Stimulated activated CD4-positive, alpha-beta T cell treated with anti-CD3 and anti-CD28 coated beads, Interleukin-4, amount 100 ng/mL, for 48 hours (primary cell): Measurements from ENCODE around the gene CTPS1.
A peak's percentile ranks its signal among the peaks of the same experiment; 100 is the strongest.

Source experiments
- DNase-seq, 2 donors: peaks; one replicate each; pipeline ENCODE4 v3.0.0-alpha.2; 2020; ENCODE audit warnings: low read depth in 2 of 2

The CTPS1 gene, protein sequence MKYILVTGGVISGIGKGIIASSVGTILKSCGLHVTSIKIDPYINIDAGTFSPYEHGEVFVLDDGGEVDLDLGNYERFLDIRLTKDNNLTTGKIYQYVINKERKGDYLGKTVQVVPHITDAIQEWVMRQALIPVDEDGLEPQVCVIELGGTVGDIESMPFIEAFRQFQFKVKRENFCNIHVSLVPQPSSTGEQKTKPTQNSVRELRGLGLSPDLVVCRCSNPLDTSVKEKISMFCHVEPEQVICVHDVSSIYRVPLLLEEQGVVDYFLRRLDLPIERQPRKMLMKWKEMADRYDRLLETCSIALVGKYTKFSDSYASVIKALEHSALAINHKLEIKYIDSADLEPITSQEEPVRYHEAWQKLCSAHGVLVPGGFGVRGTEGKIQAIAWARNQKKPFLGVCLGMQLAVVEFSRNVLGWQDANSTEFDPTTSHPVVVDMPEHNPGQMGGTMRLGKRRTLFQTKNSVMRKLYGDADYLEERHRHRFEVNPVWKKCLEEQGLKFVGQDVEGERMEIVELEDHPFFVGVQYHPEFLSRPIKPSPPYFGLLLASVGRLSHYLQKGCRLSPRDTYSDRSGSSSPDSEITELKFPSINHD

DNA sequence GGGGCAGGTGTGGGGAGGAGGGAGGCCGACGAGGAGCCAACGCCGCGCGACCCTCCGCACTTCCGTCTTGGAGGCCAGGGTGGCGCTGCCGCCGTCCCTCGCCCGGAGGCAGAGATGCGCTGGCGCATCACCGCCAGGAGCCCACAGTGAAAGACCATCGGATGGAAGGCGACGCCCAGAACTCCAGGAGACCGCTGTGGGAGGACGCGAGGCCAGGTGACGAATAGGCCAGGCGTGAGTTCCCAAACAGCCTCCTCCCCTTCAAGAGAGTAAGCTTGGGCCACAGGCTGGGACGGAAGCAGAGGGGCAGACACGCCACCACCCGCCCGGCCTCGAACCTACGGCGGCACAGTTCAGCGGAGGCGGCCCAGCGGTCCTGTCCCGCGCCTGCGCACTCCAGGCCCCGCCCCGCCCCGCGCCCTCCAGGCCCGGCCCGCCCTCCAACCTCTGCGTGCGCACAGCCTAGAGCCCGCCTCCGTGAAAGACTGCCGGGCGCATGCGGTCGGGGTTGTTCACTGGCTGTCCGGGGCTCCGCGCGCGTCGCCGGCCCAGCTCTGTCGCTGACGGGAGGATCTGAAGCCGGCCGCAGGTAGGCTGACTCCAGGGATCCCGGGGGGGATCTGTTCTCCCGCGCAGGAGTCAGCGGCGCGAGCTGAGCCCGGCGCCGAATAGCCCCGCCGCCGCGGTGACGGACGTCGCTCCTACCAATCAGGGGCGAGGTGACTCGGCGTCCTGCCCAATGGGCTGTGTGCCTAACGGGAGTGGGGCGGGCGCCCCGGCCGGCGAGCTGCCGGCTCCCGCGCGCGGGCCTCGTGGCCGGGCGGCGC, at the start of gene CTPS1:
Gene CTPS1, plus strand, starts transcription at position 456 of the 827 bp plus-strand sequence. CDS start 3,595 bp downstream, outside the sequence.
- DNase-seq = peak; percentile 96 to 97

DNA sequence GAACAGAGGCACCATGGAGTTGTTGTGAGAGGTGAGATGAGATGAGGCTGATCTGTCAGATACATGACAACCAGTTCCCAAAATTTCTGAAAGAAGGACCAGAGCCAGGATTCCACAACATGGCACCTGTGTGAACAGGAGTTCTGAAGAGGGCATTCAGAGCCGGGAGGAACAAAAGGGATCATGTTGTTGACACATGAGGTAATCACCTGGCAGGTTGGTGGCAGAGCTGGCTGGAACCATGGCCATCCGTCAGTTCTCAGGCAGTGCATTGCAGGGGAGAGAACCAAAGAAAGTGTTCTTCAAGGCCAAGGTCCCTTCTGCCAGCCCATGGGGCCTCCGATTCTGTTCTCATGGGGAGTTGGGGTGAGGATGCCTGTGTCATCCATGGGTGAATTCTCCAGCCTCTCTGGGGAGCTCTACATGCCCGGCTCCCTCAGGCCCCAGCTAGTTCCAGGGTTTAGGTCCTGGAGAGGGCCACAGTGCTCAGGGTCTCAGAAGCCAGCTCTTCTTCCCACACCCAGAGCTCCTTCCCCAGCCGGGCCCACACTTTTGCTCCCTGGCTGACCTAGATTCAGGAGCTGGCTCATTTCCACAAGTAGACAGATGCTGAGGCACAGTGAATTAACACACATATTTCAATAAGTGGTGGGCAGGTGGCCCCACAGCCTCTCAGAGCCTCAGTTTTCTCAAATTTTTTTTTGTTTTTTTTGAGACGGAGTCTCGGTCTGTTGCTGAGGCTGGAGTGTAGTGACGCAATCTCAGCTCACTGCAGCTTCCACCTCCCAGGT, 49.1 kb upstream of the CTPS1 start:
- DNase-seq = no peak

DNA sequence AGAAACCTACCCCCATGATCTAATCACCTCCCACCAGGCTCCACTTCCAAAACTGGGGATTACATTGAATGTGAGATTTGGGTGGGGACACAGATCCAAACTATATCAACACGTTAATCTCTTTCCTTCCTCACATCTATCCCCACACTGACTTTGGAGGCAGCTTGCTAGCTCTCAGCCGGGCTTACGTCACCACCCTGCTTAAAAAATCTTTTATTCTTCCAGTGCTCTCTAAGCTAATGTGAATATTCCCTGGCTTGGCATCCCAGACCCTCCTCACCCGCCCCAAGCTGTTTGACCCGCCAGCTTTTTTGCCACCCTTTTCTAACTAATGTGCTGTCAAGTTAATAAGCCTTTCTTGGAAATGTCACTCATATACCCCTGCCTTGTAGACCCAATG, 47.9 kb upstream of the CTPS1 start:
- no peak for DNase-seq

DNA sequence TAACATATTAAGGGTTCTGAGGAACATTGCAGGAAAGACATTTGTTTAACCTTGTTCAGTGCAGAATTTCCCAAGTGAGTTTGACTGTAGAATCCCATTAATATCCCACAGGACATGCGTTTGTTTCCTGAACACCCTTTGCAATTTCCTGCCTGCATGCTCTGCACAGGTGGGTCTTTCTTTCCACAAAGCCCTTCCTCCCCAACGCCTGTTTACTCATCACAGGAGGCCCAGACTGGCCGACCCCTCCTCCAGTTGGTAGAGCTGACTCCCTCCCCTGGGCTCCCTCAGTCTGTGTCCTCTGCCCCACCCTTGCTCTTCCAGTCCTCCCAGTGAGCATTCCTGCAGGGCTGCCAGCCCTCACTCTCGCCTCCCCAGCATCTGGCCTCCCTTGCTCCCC, 47.5 kb upstream of the CTPS1 start:
- DNase-seq = no peak

DNA sequence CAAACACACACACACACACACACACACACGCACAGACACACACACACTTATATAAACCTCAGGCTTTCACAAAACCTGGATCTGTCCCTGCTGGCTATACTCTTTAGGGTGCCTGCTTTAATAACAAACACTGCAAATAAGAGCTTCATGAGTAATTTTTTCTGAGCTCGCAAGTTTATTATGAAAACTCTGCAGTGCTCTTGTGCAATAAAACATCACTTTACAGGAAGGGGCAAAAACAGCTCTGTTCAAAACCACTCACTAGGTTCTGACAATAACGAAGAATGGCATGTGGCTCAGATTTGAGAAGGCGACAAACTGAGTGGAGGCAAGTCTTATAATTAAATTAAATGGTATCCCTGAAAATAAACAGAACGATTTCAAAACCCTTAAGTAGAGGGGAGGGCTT, 42.6 kb upstream of the CTPS1 start:
- DNase-seq = no peak

DNA sequence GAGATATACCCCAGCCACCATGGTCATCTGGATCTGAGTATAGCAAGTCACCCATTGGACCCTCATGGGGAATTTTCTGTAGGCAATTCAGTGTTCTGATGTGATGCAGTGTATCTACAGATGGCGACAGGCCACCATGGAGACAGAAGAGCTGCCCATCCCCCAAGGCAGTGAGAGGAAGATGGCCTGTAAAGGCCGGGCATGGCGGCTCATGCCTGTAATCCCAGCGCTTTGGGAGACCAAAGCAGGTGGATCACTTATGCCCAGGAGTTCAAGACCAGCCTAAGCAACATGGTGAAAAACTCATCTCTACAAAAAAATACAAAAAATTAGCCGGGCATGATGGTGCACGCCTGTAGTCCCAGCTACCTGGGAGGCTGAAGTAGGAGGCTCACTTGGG, 41.1 kb upstream of the CTPS1 start:
- no peak for DNase-seq

DNA sequence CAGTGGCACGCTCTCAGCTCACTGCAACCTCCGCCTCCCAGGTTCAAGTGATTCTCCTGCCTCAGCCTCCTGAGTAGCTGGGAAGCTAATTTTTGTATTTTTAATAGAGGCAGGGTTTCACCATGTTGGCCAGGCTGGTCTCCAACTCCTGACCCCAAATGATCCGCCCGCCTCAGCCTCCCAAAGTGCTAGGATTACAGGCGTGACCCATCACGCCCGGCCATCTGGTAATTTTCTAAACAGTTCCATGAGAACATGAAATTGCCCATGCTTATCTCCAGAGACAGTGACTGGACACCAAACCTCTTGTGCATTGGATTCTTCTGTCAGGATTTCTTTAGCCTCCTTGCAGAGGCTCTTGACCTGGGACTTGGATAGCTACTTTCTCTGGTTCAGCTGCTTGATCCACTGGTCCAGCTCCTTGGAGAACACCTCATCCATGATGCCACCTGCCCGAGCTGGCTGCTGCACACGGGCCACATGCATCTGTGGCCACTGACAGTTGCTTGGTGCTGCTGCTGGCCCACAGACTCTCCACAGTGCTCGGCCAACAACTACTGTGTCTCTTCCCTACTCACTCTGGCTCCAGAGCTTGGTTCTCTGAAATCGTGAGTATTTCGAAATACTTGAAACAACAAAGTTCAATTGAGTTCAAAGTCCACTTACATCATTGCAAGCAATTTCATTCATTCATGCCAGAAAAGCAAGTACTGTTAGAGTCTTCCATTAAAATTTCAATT, 40.0 kb upstream of the CTPS1 start:
- DNase-seq = no peak

DNA sequence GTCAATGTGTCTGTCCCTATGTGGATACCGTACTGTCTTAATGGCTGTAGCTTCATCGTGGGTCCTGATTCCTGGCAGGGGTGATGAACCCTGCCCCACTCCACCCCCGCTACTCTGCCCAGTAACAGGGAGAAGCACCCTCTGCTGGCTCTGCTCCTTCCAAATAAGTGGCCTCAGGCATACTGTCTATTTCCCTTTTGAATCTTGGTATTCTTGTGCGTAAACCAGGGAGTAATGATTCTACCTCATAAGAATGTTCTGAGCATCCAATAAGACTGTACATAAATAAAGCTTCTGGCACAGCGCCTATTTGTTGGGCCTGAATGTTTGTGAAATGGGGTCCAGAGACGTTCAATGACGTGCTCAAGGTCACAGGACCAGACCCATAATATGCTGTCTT, 35.2 kb upstream of the CTPS1 start:
- DNase-seq = no peak

DNA sequence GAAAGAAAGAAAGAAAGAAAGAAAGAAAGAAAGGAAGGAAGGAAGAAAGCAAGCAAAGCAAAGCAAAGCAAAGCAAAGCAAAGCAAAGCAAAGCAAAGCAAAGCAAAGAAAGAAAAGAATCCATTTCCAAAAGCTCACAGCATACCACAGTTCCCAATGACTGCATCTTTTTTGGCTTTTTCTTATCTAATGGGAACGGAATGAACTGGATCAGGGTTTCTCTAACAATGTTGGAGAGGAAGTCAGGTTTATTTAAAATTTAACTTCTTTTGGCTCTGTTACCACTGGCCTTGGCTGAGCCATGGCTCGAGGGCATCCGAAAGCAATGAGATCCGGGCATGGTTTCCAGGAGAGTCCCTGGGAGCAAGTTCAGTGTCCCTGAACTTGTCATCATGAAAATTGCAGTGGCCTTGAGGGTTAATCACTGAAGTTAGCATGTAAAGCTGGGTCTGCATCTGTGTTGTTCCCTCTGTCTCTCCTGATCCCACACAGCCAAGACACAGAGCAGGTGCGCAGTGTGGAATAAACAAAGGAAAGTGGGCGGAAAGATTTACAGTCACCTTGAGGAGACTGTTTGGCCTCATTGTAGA, 34.6 kb upstream of the CTPS1 start:
- no peak for DNase-seq

DNA sequence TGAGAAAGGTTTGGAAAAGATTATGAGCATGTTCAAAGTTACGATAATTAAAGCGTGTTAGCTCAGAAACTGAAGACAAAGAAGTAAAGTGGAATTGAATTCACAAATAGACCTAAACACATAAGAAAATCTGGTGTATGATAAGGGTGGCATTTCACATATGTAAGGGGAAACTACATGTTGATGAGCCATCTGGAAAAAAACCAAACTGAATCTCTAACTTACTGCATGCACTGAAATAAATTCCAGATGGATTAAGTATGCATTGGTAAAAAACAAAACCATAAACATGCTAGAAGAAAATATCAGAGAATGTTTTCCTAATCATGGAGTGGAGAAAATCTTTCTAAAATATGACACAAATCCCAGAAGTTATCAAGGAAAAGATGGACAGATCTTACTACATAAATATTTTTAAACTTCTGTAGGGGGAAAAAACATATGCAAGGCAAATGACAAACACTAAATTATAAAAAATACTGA, 34.0 kb upstream of the CTPS1 start:
- no peak for DNase-seq

DNA sequence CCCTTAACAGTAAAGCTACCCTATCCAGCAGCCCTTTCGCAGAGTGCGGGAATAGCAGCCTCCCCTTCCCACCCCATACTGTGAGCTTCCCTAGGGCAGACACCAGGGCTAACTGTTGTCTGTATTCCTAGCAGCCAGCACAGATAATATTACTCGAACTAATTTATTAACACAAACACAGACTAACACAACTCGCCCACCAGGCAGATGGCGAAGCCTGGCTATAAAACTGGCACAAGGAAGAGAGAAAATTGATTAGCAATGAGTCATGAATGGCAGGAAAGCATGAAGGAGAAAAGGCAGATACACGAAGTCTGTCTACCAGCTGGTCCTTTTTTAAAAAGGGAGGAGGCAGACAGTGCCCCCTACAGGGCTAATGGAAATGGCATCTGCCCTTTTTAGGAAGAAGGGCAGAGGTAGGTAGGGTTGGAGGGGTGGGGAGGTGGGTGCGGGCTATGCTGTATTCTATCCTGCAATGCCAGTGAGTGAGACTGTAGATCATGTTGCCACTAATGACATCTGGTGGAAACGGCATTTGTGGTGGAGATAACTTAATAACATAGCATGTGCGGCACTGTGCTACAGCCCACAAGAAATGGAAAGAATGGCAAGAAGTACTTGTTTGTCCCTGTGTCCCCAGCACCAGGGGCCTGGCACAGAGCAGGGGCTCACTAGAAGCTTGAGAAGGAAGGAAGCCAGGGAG, 30.6 kb upstream of the CTPS1 start:
- DNase-seq = peak; percentile 45 to 58

DNA sequence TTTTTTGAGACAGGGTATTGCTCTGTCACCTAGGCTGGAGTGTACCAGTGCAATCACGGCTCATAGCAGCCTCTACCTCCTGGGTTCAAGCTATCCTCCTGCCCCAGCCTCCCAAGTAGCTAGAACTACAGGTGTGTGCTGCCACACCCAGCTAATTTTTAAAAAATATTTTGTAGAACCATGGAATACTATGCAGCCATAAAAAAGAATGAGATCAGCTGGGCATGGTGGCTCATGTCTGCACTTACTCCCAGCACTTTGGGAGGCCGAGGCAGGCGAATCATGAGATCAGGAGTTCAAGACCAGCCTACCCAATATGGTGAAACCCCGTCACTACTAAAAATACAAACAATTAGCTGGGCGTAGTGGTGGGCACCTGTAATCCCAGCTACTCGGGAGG, 29.9 kb upstream of the CTPS1 start:
- DNase-seq = no peak

DNA sequence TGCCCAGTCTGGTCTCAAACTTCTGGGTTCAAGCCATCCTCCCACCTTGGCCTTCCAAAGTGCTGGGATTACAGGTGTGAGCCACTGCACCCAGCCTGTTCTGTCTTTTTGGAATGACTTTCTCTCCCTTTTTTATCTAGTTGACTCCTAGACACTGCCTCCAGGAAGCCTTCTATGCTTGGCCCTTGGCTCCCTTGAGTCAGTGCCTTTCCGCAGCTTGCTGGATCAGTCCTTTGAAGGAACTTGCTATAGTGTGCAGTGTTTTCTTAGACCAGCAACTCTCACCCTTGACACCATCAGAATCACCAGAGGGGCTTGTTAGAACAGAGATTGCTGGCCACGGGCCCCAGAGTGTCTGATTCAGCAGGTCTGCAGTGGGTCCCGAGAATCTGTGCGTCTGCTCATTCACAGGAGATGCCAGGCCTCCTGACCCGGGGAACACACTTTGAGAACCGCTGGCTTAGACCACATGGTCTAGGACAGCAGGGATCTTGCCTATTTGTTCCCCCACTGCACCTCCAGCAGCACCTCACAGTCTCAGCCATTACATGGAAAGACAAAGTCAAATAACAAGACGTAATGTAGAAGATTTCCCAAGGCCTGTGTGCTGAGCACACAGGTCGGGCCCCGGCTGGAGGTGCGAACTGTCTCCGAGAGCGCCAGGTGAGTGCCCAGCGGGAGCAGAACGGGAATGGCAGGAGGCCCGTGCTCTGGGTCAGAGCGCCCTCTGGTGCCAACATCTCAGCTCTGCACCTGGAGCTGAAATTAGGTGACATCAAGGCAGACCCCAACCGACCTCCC, 27.4 kb upstream of the CTPS1 start:
- DNase-seq = peak; percentile 39 to 42

DNA sequence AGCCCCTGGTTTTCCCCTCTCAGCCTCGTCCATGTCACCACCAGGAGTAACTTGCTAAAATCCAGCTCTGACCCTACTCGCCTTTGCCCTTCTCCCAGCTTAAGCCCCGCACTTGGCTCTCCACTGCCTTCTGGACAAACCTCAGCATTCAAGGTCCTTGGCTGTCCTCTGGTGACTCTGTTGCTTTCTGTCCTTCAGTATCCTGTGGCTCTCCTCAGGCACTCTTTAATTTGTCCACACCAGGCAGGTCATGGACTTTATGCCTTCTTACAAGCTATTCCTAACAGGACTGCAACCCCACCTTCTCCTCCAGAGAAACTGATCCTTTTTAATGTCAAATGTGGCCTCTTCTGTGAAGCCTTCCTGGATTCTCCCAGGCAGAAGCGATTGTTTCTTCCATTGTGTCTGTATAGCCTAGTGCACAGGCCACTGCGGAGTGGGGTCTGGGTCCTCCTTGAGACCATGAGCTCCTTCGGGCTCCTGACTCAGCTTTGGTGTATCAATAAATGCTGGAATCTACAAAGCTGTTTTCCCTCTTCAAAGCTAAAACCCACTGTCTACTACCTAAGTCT, 26.7 kb upstream of the CTPS1 start:
- no peak for DNase-seq

DNA sequence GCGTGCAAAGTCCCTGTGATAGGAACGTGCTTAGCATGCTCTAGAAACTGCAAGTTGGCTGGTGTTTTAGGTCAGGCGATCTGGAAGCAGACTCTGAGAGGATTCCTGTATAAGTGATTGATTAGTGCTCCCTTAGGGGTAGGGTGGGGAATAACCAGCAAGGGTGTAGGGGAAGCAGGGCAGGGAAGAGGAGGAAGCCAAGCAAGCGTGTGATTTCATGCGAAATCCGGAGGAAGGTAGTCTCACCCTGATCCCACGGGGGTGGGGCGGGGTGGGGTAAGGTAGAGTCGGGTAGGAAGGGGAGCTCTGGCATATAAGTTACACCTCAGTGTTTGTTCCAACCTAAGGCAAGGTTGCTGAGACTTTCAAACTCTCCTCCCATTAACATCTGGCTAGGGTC, 24.9 kb upstream of the CTPS1 start:
- DNase-seq = no peak

DNA sequence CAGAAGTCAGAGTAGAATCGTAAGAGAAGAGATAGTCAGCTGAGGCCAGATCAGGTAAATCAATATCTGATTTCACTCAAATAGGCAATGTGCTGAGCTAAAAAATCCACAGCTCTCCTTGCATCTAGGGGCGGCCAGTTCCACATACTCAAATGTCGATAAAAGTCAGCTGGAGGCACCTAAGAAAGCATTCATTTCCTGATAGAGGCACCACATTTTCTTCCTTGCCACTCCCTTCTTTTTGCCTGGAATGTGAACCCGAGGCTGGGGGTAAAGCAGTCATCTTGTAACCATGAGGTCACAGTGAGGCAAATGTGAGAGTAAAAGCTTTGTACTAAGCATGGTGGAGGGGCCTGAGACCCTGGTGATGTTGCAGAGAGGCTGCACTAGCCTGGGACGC, 24.2 kb upstream of the CTPS1 start:
- DNase-seq = no peak

DNA sequence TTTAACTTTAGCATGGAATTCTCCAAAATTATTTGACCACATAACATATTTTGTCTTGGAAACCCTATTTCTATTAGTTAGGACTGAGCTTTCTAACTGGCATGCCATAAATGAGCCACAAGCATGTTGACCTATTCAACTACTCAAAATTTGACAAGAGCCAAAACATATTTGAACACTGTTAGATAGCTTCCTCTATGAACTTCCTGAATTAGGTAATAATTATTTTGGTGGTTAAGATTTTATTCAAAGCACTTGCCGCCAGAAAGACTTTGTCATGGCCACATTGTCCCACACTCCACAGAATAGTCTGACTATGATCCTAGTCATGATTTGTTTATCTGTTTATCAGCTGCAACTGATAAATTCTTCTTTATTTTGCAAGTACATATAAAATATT, 23.1 kb upstream of the CTPS1 start:
- DNase-seq = no peak

DNA sequence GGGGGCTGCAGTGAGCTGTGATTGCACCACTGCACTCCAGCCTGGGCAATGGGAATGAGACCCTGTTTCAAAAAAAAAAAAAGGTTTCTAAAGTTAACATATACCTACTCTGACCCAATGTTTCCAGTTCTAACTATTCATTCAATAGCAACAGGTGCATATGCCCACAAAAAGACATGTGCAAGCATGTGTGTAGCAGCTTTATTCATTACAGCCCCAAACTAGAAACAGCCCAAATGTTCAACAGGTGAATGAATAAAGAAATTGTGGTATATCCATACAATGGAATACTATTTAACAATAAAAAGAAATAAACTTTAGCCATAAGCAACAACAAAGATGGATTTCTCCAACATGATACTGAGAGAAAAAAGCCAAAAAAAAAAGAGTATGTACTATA, 21.3 kb upstream of the CTPS1 start:
- no peak for DNase-seq

DNA sequence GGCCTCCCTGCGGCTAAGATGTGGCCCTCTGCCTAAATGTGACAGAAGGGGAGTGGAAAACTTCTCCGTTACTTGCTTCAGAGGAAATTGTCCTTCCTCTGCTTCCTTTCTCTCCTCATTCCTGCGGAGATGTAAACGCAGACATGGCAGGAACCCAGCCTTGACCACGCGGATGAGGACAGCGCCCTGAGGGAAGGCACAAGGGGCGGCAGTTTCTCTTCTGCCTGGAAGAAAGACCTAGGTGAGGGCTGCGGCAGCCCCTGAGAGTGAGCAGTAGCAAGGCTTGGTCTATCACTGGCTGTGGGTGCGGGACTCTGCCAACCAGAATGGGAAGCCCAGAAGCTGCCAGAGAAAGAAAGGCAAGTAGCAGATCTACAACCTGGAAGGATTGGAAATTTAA, 14.0 kb upstream of the CTPS1 start:
- no peak for DNase-seq
